Measurements from ENCODE around the gene DESI2. TPM values are rescaled to one million over a fixed set of nuclear protein-coding genes. Genes with fewer than 3 reads are reported as not detected.

The DESI2 gene
- total and polyA plus RNA-seq, 2 of the 8 experiments (the other 6 are each of a cell fraction or from before 2014, with no cell fraction given) = 54.0 to 110 TPM

GRCh38 chr1:244603498-244603897 is 49.4 kb upstream of the DESI2 start (continued):
- TF ChIP-seq ATF2 (IDR thresholded peaks at IDR 0.05; ENCODE audit: low read length) = no peak
- no peak for TF ChIP-seq TAF7 (optimal IDR thresholded peaks at IDR 0.05; ENCODE audit: borderline replicate concordance, low read depth, low read length)
- TF ChIP-seq GABPA (IDR thresholded peaks at IDR 0.05; ENCODE audit: borderline replicate concordance, insufficient read depth, low read length) = no peak
- no peak for TF ChIP-seq SP4 (IDR thresholded peaks at IDR 0.05; ENCODE audit: low read length)
- no peak for TF ChIP-seq EZH2 (IDR thresholded peaks at IDR 0.05; ENCODE audit: low read depth, low read length, severe bottlenecking)
- TF ChIP-seq PHF8 (conservative IDR thresholded peaks at IDR 0.05; ENCODE audit: low read depth, low read length) = no peak
- no peak for TF ChIP-seq CBX8 (IDR thresholded peaks at IDR 0.05; ENCODE audit: borderline replicate concordance, low read depth, low read length)

All from H1 (cell line).